Stimulated activated CD8-positive, alpha-beta memory T cell treated with anti-CD3 and anti-CD28 coated beads, Interleukin-7, amount 100 ng/mL, for 4 hours (primary cell): ENCODE data around the gene FNDC4.

Experiments used
- DNase-seq, 2 donors: peaks; one replicate each; pipeline ENCODE4 v3.0.0-alpha.2; 2020; ENCODE audit warnings: low read depth in 2 of 2

Gene FNDC4

DNA sequence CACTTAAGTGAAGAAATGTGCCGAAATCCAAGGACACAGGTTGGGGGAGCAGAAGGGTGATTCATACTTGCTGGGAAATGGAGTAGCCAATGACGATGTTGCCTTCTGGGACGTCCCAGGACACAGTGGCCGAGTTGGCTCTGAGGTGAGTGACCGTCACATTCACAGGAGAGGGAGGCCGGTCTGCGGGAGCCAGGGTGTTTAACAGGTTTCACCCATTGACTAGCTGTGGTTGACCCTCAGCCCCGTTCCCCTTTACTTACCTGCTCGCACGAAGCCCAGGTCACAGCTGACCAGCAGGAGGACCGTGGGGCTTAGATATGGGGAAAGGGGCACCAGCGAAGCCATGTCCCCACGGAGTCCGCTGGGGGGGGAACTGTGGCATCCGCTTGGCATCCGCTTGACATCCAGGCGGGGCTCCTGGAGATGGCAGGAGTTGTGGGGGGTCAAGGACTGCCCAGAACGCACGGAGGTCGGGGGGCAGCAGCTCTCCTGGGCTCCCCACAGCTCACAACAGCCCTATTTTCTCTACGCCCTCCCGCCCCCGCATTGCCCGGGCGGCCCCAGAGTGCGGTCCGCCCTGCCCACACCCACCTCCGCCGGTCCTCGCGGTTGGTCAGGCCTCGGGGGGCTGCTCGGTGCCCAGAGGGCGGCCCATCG is 586 bp downstream of the FNDC4 start:
- DNase-seq, result no peak

DNA sequence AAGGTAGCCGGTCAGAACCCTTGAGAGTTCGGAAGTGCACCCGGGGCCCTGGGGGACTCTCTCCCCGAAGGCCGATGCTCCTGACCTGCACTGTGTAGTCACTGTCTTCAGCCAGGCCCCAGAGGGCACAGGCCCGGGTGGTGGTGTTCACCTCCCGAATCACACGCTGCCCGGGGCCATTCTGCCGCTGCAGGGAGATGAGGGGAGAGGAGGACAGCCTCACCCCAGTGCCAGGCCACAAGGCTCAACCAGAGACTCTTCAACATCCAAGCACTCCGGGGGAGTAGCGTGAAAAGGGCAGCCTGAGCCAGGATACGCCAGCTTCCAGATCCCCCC is 1.1 kb downstream of the FNDC4 start:
- DNase-seq, result no peak

DNA sequence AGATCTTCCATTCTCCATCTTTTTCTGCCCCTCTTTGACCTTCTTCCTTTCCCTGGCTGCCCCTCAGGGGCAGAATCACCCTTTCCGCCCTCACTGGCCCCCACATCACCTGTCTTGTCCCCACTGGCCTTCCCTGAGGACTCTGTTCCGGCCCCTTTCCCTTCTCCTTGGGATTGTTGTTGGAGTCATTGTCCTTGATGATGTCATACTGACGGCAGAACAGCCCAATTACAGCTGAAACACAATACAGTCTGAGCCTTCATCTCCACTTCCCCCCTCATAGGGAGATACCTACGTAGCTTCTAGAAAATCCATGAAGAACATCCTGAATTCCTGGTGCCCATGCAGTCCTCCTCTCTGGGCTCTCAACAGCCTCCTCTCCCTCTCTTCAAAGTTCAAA is 2.4 kb downstream of the FNDC4 start:
- no peak for DNase-seq

DNA sequence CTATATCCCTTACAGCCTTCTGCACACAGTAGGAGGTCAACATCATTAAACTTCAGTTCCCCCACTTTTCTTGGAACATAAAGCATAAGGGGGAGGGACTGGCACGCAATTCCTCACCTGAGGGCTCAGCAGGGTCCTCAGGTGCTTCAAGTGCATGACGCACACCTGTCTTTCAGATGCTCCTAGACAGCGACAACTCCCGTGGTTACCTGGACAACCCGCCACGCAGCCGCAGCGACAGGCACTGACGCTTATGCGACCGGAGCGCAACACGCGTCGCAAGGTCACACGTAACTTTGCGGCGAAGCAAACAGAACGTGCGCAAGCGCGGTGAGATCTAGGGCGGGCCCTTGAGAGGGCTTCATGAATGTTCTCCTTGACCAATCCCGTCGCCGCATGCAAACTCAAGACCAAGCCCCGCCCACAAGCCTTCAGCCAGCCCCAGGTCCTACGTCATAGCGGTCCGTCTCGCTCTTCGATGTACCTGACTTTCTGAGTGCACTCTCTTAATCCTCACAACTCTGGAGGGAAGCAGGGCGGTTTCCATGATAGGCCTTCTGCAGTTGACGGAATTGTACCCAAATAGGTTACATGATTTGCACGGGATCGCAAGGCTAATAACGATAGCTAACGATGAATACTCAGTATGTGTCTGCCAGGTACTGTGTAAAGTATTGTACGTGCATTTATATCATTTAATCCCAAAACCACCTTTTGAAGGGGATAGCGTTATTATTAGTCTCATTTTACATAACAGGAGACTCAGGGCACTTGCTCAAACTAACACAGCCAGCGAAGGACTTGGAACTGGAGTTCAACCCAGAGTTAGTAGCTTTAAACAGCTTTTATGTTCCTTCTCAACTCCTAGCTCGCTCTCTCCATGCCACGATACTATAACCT is 5.3 kb downstream of the FNDC4 start, which contains the start of gene IFT172:
TSS of gene IFT172 (minus strand) at position 246 of the 900 bp plus-strand sequence. CDS start at position 156, 90 bp downstream.
- peak; percentile 98 to 99 for DNase-seq

DNA sequence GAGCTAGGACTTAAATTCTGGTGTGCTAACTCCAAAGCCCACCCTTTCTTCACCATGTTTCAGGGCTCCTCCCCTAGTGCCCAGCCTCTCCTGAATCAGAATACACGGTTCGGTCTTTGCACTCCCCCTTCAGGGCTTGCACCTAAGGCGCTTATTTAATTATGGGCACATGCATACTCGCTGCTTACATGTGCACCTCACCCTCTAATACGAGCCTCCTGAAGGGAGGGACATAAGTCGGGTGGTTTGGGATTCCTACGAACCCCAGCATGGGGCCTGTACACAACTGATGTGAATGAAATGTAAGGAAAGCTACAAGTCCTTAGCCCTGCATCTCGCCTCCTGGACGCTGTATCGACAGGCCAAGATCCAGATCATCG is 5.9 kb downstream of the FNDC4 start:
- DNase-seq, result no peak

DNA sequence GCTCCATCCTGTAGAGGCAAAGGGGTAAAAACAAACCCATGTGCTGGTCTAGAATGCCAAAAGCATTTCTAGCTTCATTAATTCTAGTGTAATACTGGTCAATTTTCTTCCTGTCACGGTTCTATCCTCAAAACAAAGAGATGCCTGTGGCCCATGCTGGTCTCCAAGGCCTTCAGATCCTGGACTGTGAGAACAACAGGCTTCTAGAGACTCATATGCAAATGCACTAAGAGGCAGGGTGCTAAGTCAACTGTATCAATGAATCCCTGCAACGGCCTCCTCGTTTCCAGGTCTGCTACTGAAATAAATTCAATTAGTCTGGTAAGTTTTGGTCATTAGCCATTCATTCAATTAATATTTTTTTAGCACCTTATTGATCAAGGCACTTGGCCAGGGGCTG is 9.5 kb downstream of the FNDC4 start:
- DNase-seq, result no peak

DNA sequence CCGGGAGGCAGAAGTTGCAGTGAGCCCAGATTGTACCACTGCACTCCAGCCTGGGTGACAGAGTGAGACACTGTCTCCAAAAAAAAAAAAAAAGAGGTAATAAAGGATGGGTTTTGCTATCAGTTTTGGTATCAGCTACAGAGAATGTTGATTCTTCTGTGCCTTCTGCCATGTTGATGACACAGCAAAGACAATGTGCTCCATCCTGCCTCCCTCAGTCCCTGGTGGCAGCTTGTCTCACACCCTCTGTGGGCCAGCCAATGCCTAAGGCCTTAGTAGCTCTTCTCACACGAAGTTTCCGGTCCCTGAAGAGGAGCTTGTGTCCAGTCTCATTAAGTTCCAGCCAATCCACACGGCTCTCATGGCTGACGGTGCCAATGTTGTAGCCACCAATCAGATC is 23.0 kb downstream of the FNDC4 start:
- no peak for DNase-seq

DNA sequence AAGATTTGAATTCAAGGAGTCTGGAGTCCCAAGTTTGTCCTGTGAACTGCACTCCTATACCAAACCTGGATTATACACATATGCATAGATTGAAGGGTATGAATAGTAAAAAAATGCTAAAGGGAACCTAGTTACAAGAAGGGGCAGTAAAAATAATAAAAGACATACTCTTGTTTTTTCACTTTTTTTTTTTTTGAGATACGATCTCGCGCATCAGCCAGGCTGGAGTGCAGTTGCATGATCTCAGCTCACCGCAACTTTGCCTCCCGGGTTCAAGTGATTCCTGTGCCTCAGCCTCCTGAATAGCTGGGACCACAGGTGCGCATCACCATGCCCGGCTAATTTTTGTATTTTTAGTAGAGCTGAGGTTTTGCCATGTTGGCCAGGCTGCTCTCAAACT is 30.6 kb downstream of the FNDC4 start:
- DNase-seq, result no peak

DNA sequence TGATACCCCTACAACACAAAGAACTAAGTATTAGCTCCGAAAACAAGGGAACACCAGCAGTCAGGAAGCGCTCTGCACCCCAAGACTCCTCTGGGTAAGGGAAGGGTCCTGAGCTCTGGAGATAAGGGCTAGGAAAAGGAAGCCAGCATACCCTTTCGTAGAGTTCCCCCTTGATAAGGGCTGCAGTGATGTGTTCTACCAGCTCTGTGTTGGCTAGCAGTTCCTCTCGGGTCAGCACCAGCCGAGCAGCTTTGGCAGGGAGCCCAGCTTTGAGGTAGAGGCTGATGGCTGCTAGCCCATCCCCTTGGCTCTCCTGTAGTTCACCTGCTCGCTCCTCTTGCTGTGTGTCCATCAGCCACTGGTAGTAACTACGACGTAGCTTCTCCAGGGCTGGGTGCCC is 33.9 kb downstream of the FNDC4 start:
- DNase-seq, result no peak

DNA sequence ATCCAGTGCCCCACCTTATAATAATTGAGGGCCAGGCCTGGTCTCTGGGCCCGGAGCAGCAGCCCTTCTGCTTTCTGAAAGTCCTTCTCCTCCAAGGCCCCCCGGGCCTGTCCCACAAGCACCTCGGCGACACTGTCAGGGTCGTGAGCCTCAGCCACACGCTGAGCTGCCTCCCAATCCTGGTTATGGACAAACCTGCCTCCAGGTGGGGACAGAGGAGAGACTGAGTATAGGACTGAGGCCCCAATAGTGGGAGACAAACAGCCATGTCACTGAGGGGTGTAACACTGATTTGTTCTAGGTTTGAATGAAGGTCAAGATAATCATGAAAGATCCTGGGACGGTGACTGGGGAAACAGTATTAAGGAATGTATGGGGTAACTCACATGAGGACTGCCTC is 41.0 kb downstream of the FNDC4 start:
- DNase-seq, result no peak

DNA sequence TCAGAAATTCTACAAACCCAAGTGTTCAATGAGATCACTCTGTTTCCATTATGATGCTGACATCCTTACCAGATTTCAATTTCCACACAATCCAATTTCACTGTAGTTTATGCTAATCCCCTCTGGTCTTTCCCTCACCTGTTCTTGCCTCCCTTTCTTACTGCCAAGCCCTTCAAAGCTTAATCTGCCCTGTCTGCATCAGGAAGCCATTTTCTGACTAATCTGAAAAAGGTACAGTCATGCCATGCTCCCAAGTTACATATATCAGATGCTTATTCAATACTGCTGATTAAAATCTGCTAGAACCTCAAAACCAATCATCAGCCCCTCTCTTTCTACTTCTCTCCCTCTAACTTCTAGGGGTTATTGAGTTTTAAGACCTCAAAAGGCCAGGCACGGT is 43.9 kb downstream of the FNDC4 start:
- DNase-seq, result no peak

DNA sequence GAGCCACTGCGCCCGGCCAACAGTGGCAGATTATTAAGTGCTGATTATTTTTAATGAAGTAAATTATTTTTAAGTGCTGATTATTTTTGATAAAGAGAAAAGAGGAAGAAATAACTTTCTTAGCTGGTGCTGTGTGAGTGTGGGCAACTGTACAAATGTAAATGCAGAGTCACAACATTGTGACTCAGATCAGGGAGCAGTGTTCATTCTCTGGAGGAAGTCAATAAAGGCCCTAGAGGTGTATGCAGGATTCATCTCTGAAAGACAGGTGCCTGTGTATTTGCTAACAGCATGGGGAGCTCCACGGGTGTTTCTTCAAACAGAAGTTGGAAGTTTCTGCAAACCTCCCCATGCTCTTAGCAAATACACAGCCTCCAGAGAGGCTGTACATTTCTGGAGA is 46.6 kb downstream of the FNDC4 start:
- DNase-seq, result no peak

DNA sequence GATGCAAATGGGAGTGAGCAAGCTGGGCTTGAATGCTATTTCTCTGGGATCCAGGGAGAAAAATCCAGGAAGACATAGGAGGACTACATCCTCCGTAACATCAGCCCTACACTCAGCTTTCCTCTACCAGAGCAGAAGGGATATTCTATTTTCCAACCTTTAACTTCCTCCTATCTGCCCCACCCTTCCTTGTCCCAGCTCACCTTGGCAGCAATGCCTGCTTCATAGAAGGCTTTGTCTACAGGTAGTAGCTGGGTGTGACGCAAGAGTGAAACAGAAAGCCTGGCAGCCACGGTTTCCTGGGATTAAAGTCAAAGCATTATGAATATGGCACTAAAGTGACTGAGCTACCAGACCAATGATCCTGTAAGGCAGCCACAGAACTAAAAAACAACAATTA is 48.9 kb downstream of the FNDC4 start:
- no peak for DNase-seq

DNA sequence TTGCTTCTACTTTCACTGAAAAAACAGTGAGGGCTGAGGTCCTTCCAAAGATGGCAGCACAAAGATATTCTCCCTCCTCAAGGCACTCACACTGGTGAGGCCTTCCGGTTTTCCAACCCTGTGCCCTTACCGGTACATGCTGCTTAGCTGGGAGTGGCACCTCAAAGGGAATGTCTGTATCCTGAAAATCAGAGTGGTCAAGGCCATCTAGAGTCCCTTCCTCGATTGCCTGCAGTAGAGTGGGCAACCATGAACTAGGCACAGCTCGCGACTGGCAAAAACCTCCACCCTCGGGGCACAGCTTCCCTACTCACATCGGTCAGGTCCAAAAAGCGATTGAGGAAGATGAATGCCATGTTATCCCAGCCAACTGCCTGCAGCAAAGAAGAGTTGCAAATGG is 49.4 kb downstream of the FNDC4 start:
- no peak for DNase-seq

DNA sequence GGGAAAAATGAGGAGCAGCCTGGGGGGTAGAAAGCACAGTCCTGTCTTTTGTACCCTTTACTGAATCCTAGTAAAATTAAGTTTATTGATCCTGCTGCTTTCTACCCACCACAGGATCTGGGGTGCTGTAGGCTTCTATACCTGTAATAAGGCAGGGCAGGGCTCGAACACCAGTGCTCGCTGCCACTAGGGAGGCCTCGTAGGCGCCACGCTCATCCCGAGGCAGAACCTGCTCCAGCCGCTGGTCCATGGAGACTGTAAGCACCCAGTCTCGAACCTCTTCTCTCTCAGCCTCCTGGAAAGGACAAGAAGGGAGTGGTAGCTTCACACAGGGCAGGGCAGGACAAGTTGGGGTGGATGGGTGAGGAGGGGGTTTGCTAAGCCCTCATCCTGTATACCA is 49.8 kb downstream of the FNDC4 start:
- DNase-seq, result no peak

DNA sequence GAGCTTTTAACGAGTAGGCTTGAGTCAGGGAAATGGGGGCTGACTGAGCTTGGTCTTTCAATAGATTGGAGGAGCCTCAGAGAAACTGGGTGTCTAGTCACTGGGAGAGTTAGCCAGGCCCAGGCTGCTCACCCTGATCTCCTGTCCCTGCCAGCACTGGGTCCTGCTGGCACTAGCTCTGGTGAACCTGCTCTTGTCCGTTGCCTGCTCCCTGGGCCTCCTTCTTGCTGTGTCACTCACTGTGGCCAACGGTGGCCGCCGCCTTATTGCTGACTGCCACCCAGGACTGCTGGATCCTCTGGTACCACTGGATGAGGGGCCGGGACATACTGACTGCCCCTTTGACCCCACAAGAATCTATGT is 52.1 kb downstream of the FNDC4 start:
- DNase-seq, result no peak

DNA sequence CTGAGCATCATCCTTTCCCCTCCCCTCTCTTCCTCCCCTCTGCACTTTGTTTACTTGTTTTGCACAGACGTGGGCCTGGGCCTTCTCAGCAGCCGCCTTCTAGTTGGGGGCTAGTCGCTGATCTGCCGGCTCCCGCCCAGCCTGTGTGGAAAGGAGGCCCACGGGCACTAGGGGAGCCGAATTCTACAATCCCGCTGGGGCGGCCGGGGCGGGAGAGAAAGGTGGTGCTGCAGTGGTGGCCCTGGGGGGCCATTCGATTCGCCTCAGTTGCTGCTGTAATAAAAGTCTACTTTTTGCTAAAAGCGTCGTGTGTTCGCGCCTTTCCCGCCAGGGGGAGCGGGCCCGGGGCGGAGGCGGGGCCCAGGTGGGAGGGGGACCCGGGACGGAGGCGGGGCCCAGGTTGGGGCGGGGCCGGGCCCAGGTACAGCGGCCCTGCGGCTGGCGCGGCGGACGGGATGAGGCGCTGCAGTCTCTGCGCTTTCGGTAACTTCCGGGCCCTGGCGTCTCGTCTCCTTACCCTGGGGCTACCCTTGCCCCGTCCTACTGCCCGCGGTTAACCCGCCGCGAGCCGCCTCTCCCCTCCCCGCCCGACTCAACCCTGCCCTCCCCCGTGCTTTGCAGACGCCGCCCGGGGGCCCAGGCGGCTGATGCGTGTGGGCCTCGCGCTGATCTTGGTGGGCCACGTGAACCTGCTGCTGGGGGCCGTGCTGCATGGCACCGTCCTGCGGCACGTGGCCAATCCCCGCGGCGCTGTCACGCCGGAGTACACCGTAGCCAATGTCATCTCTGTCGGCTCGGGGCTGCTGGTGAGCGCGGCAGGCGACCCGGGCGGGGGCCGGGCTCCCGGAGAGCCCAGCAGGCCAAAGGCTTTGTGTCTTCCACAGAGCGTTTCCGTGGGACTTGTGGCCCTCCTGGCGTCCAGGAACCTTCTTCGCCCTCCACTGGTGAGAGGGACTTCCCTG is 52.8 kb downstream of the FNDC4 start, which contains the start of gene KRTCAP3:
TSS of gene KRTCAP3 (plus strand) at position 424 of the 962 bp plus-strand sequence. CDS start at position 456, 32 bp downstream.
- peak in 1 of 2 donors; percentile 29 for DNase-seq
